HG03457 (cell line): ENCODE data around the gene SAMD4A.
"Not testable (repeated sequence)": the region's sequence is repeated elsewhere in the genome, so short reads cannot be mapped to it uniquely, and the experiment has no call there.

ENCODE experiments used
- ATAC-seq: cut with Tn5 transposase; IDR thresholded peaks from one replicate; pipeline ENCODE4 v1.9.1; 2021; ENCODE audit warnings: moderate number of reproducible peaks; ENCODE audit not compliant: unreplicated experiment

Gene SAMD4A

DNA sequence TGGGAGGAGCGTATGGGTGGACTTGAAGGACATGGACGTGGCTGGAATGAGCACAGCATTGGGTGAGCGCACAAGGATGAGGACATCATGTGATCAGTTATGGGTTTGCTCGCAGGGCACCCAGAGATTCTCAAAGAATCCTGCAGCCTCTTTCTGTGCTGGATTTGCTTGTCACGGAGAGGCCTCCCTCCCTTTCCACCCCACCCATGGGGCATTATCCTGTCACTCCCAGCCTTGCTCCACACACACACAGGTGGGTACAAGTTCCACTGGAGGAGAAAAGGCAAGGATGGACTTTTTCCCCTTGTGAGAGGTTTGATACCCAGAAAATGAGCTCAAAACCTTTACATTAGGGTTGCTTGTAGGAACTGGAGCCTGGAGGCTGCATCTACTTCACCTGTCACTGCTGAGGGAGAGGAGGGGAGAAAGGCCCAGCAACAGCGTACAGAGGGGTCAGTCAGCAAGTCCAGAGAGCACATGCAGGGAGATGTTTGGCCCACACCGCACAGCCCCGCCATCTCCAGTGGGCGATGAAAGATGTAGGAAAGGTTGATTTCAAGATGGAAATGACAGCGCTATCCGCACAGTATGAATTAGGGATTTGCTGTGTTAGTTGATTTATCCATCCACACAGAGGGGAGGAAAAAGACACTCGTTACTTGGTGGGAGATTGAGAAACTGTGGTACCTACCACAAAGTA is 223.0 kb downstream of the SAMD4A start:
- ATAC-seq = no peak

DNA sequence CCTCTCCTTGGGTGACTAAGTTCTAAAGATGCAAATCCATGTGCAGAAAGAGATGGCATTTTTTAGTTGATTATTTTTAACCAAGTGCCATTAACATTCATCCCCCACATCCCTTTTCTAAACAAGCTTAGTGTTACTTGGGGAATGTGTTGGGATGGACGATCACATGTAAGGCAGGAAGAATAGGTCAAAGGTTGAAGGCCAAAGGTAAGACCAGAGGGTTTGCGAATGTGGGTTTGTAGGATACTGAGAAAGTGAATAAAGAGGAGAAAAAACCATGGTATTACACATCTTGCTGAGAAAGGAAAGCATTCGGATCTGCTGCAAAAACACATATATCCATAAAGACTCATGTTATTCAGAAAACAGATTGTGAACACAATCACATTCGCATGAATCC is 224.1 kb downstream of the SAMD4A start:
- ATAC-seq = no peak

DNA sequence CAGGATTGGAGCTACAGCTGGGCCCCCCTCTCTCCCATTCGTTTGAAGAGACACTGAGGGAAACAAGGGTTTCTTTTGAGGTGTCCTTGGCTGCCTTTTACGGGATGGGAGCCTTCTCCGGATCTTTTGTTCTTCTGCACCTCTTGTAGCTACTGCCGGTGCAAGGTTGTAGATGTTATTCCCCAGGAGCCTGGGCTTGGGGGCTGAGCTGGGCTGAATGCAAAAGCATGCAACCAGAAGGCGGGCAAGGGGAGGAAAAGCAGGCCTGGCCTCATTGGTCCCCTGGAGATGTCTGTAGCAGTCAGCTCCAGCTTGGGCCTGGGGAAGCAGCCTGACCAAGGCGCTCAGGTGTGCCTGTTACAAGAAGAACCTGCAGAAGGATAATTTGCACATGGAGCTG is 225.4 kb downstream of the SAMD4A start:
- ATAC-seq = no peak

DNA sequence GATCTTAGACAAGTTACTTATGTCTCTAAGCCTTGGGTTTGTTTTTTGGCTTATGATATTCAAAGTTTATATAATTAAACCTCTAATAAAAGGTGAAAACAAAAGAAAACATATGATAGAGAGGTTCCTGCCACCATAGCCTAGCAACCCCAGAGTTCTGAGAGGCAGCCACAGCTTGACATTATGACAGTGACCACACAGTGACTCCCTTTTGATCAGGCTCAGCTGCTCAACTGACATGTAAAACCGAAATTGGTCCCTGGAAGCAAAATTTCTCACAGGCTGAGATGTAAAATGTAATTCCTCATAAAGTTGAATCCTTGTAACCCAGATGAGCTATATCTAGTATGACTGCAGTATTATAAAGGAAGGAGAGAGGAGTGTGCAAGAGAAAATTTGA is 227.2 kb downstream of the SAMD4A start:
- no peak for ATAC-seq

DNA sequence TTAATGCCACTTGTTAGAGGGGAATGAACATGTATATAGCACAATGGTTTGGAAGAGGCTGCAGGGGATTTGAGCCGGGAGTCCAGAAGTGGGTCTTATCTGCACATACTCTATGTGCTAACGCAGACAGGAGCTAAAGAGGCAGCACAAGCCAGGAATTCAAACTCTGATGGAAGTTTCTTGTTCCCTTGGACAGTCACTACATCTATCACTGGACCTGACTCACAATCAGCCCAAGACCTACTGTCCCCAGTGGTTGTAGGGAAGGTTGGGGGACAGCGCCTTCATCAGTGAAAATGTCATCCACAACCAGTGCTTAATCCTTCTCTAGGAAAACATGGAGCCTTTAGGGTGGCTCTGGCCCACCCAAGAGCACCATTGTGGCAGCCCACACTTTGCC is 227.9 kb downstream of the SAMD4A start:
- no peak for ATAC-seq

DNA sequence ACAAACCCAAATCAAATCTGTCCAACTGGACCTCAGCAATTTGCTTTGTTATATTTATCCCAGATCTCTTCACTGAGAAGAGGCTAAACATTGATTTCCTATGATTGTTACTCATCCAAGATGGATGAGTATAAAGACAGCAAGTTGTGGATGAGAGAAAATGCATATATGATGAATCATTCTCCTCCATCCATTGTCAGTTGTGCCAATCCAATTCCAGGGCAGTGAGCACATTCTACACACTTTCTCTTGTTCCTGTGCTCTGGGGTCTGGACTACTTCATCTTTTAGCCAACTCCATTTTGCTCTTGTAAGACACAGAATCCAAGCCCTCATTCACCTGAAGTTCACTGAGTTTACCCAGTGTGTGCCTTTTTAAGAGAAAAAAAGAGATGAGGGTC is 230.0 kb downstream of the SAMD4A start:
- no peak for ATAC-seq

DNA sequence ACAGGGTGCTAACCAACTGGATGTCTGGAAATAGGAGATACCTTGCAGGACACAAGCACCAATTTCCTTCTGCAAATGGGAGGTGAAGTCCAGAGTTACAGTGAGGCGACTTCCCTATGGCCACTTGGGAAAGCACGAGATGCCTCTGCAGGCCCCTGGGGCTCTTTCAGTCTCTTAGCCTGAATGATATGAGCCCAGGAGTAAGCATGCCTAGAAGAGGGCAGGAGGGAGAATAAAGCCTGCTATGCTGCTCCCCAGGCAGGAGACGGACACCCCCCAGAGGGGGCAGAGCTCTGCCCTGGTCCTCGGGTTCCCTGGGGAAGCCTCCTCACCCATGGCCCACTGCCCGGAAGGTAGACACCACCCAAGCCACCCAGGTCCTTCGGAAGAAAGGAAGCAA is 230.6 kb downstream of the SAMD4A start:
- no peak for ATAC-seq

DNA sequence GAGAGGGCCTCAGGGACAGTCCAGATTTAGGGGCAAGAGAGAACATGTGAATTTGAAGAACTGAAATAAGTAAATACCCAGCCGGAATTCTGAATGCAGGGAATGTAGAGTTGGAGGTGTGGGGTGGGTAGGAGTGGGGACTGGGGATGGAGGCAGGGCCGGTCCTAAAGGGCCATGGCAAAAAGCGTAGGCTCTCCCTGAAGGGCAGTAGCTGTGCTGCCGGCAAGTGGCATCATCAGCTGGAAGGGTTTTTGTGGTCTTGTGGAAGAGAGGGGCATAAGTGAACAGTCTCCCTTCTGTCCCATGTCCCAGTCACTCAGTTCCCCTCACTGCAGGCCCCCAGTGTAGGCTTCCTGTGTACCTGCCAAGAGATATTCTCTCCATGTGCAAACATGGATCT is 231.1 kb downstream of the SAMD4A start:
- no peak for ATAC-seq

DNA sequence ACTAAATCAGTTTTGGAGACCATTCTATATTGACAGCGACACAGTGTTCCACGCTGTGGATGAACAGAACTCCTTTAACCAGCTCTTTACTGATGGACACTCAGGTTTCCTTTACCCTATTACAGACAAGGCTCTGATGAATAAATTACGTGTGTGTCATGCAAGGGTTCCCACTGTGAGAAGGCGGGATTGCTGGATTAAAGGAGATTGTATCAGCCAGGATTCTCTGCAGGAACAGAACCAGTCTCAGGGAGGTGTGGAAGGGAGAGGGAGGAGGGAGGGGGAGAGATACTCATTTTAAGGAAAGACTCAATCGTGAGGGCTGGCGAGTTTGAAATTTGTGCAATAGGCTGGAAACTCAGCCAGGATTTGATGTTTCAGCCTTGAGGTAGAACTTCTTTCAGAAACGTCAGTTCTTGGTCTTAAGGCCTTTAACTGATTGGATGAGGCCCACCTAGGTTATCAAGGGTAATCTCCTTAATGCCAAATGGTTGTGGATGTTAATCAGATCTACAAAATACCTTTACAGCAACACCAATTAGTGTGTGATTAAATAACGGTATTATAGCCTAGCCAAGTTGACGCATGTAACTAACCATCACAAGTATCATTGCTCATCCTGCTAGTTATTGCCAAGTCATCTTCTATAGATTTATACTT is 231.7 kb downstream of the SAMD4A start:
- no peak for ATAC-seq

DNA sequence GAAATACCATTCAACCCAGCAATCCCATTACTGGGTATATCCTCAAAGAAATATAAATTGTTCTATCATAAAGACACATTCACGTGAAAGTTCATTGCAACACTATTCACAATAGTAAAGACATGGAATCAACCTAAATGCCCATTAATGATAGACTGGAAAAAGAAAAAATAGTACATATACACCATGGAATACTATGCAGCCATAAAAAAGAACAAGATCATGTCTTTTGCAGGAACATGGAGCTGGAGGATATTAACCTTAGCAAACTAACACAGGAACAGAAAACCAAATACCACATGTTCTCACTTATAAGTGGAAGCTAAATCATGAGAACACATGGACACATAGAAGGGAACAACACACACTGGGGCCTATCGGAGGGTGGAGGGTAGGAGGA is 234.6 kb downstream of the SAMD4A start:
- ATAC-seq = not testable (repeated sequence)

DNA sequence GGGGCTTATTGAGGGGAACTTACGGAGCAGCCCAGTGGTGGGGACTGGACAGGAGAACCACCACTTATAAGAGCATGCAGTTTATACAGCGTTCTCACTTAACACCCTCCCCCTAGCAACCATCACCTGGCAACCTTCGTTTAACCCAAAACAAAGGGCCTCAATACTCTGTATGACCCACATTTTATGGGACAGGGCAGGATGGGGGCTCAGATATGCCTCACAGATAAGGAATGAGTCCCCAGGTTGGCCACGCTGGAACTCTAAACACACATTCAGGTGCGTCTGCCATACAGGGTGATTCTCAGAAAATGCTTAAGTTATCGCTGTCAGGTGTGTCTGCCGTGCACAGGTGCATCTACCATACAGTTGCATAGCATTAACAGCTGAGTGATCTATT is 236.5 kb downstream of the SAMD4A start:
- ATAC-seq = no peak

DNA sequence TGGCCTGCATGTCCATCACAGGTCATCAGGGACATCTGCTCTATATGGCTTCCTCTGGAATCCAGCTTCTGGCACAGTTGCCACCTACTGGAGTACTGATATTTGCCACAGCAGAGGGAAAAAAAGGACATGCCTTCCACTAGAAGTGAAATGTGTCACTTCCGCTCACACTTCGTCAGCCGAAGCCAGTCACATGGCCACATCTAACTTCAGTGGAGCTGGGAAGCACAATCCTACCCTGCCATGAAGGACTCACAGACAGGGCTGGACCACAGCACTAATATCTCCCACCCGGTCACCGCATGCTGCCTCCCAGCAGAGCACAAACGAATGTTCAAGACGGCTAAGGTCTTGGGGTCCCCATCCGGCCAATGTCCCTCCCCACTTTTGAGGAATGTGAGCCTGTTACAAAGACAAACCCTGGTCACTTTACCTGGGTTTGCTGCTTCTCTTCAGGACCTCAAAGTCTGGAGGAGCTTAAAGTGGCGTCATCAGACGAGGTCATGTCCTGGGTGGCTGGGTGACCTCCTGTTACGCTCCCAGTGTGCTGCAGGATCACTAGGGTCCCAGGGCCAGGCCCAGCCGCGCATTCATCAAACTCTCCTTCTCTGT is 237.1 kb downstream of the SAMD4A start:
- ATAC-seq = no peak

DNA sequence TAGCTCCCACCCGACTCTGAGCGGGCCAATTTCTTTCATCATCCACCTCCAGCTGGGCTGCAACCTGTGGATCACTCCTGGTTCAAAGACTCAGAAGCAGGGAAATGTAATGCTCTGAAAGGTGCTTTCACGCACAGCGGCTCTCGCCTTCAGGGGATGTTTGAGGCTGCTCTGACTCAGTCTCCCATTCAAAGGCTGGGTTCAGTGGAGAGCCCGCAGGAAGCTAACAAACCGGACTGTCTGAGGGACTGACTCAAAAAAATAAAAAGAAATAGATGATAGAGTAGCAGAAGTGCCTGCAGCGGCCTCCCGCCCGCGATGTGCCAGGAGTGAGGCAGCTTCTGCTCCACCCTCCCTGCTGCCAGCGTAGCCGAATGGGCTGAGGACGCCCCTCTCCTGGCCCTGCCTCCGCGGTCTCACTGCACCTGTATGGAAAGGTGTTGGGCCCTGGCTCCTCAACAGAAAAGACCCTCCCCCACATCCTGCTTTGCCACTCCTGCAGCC is 237.7 kb downstream of the SAMD4A start:
- ATAC-seq = no peak

DNA sequence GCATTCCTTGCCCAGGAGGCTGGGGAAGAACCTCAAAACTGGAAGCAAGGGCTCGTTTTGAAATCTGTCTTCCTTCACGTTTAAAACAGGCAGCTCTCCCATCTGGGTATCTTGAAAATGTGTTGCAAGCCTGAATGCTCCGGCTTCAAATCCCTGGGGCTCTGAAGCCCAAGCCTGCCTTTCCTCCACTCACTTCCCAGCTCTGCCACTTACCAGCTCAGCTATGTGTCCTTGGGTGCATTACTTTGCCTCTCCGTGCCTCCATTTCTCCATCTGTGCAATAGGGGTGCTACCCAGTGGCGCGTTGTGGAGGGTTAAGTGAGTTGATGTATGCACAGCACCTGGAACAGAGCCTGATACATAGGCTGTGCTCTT is 238.1 kb downstream of the SAMD4A start:
- ATAC-seq = no peak

DNA sequence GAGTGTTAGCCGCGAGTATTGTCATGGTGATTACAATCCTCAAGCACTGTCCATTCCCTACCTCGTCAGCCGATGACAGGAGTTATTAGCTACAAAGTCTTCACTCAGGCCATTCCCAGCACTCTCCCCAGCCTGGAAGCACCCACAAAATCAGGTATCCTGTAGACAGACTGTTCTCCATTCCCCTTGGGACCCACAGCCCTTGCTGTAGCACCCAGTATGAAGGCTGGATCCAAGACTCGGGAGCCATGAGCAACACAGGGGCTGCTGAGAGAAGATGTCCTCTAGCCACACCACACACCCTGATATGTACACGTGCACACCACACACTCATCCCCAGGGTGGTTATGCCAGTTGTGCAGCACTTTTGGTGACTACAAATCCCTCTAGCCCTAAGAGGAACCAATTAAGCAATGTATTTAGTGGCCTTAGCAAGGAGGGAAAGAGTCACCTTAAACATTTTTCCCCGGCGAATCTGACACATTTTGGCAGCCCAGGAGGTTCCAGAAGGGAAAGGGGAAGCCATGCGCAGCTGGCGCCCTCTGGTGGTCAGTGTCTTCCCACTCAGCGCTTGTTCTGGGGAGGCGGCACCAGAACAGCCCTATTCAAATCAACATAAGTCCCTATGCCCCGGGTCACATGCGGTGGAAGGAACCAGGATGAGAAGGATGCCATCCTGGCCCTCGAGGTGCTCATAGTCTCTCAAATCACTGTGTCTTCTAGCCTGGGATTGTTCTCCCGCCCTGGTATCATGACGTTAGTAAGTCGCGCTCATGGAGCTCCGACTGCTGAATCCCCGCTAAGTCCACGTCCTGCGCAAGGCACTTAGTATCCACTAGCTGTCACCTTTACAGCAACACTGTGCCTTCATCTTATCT is 238.8 kb downstream of the SAMD4A start:
- no peak for ATAC-seq

DNA sequence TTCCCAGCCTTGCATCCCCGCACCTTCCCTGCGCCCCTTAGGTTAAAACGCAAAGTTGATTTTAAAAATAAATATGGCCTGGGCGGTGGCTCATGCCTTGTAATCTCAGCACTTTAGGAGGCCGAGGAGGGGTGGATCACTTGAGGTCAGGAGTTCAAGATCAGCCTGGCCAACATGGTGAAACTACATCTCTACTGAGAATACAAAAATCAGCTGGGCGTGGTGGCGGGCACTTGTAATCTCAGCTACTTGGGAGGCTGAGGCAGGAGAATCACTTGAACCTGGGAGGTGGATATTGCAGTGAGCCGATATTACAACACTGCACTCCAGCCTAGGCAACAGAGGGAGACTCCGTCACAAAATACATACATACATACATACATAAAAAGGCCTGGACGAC is 239.7 kb downstream of the SAMD4A start:
- no peak for ATAC-seq

DNA sequence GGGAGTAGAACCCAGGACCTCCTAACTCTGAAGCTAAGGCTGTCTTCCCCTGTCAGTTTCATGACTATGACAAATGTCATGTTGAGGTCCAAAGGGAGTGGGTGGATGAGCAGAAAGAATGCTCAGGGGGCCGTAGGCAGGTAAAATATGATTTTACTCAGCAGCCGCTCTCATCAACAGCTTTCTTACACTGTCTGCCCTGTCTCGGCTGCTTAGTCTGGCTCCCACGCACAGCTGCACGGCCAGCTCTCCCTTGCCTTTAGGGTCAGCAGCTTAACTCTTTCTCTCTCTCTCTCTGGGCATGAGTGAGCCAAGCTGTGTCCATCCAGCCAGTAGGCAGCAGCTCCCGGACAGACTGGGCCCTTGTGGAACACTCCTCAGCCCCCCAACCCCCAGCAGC is 240.5 kb downstream of the SAMD4A start:
- ATAC-seq = no peak

DNA sequence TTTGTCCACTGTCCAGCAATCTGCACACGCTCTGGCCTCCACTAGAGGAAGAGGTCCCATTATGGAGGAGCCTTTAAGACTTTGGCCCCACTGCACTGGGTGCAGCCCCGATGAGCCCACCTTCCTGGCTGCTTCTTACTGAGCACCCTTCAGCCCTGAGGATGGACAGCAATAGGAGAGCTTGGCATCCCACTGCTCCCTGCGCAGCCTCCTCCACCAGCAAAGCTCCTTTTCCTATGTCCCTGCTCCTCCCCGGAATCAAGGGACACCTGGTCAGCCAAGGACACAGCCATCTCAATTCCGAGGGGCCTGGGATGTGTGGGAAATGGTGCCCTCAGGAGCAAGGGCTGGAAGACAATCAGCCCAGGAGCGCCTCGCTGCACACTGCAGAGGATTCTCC is 241.0 kb downstream of the SAMD4A start:
- ATAC-seq = no peak

DNA sequence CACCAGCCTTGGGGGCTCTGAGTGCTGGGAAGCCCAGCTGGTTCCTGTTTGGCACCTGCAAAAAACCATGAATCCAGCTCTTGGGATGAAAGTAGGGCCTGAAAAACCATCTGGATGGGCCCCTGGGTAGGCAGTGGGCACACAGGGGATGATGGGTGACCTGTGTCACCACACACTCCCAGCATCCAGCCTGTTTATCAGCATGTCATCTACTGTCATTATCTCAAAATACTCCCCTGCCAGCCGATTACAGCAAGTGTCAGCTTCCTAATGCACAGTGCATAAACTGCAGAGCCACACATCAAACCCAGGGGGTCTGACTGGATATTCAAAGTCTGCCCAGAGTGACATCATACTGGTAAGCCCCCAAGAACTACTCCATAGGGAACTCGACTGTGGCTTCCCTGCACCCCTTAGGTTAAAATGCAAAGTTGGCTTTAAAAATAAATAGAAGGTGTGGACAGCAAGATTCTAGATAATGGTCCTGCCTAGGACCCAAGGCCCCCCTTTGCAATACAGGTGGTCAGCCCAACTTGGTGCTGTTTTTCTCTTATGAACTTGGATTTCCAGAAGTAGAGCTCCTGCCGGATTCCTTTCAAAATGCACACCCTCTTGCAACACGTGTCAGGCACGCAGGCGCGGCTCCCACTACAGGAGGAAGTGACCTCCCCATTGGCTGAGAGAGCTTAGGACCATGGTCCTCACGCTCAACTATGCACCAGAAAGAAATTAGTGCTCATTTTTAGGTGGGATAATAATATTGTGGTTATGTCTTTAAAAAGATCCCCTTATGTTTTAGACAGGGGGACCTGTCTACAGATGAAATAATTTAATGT is 241.6 kb downstream of the SAMD4A start:
- ATAC-seq = no peak

DNA sequence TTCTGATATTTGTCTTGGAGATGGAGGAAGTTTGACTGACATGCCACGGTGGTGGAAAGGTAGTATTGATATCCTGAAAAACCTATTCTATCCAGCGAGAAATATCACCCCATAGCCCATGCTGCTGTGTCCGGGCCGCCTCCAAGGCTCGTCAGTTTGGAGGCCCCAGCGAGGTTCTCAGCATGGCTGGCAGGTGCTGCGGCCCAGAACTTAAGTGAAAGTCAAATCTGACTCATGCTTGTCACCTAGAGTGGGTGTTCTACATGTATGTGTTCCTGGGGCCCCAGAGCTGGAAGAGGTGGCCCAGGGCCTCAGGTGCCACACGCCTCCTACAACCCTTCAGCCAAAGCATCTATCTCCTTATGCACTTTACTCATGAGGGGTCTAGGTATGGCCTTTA is 242.8 kb downstream of the SAMD4A start:
- ATAC-seq = no peak

DNA sequence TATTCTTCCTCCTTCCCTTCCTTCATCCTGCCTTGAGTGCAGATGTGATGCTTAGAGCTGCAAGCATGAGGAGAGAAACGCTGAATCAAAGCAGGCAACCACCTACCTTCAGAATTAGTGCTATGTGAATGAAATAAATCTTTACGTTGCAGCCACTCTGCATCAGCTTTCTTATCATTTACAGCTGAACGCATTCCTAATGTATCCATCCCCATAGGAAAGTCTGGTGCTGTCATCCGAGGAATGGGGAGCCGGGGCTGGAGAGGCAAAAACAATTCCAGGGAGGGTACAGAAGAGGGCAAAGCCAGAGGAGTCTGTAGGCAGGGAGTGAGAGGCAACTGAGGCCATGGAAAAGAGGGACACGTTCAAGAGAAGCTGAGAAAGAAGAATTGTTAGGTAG is 245.7 kb downstream of the SAMD4A start:
- ATAC-seq = no peak
